Esophagus muscularis mucosa (tissue), 3 donors: Measurements from ENCODE around the gene CLIC5.

Source experiments
- CTCF ChIP-seq, 3 experiments: fragments of 200-600 bp in 2 of 3; fragments of 450-650 bp in 1 of 3; sonication (generic) in 2 of 3; IDR thresholded peaks; one replicate each; pipeline ENCODE4 v1.5.1; 2017 to 2019; ENCODE audit warnings: antibody characterized with exemption in 3 of 3, mild to moderate bottlenecking in 2 of 3, moderate library complexity in 1 of 3
- POLR2A ChIP-seq: fragments of 450-650 bp; IDR thresholded peaks from one replicate; pipeline ENCODE4 v1.6.1; 2017; ENCODE audit warnings: antibody characterized with exemption, moderate library complexity, mild to moderate bottlenecking, low read depth
- POLR2AphosphoS5 ChIP-seq, 2 donors: sonication (generic); formaldehyde crosslinking; IDR thresholded peaks; one replicate each; pipeline ENCODE4 v1.6.1; 2017; ENCODE audit warnings: antibody characterized with exemption in 2 of 2

- TF ChIP-seq CTCF (IDR thresholded peaks at IDR 0.05) (no peak), POLR2AphosphoS5 (IDR thresholded peaks at IDR 0.05) (no peak), POLR2A (no peak)
Measured at GRCh38 chr6:46000905-46001304, 14.8 kb downstream of the CLIC5 start.
